ENCODE results near the gene SRPK2.

The SRPK2 gene

DNA sequence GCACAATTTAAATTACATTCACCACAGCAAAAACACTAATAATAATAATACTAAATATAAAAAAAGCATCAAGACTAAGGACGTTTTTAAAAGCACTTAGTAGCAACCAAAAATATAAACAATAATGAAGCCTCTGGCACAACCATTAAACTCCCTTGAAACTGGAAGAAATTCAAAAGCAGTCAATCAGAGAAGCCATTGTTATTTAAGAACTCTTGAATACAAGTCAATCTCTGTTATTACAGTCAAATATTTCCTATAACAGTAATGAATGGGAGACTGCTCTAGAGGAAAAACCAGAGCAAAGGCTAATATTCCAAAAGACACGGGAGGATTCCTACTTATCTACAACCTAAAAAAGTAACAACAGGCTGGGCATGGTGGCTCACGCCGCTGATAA lies 210.5 kb downstream of the SRPK2 start:
- no peak for DNase-seq

DNA sequence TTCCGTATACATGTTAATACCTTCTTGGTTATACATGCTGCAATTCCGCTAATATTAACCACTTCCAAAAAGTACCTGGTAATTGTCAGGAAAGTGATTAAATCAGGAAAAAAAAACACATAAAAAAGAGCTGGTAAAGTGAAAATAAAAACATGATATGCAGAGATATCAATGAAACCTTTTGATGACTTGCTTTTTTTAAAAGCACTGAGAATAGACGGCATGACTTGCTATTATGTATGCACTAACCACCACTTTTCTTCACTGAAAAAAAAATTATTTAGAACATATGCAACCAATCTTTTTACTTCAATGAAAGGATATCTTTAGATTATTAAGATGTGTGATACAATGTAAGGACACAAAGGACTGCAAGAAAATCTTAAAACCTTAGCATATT lies 211.7 kb downstream of the SRPK2 start:
- DNase-seq, result no peak

GRCh38 chr7:105173586-105173985 lies 215.1 kb downstream of the SRPK2 start:
- no peak for DNase-seq

DNA sequence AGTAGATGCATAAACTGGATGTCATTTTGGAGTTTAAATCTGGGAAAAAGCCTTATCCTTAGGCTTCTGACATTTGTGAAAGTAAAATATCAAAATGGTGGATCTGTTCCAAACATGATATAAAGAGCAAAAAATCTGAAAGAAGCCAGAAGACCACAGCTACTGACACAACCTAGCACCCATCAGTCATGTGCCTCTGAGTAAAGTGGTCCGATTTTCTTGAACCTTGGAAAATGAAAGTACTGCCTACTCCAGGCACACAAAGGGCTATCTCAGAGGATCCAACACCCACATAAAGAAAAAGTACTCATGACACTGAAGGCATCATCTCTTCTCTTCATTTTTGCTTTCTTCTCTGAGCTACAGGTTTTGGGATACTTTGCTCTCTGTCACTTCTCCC lies 224.0 kb downstream of the SRPK2 start:
- DNase-seq, result no peak

DNA sequence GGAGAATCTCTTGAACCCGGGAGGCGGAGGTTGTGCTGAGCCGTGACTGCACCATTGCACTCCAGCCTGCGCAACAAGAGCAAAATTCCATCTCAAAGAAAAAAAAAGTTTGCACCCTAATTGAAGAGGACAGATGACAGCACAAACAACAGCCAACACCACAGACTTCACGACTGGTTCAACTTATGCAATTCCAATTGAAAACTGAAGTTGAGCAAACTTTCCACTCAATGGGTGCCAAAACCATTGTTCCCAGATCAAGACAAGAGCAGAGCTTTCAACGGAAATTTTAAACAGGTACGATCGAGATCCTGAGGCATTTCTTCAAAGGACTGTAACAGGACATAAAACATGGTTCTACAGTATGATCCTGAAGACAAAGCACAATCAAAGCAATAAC lies 225.0 kb downstream of the SRPK2 start:
- no peak for DNase-seq

GRCh38 chr7:105161366-105161765 lies 227.4 kb downstream of the SRPK2 start:
- DNase-seq, result no peak

DNA sequence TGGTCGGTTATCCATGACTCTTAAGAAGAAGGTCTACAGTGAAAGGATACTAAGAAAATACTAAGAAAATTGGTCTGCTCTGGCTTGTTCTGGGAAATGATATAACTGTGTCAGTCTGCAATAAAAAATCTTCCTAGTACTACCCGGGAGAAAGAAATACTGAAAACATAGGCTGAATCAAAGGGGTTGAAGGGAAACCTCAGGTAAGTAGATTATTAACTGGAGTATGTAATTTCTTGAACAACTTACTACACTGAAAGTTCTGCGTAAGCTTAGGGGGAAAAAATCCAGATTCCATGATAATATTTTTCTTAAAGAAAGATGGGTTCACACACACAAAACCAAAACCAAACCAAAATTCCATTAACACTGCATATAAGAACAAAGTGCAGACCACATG lies 231.4 kb downstream of the SRPK2 start:
- DNase-seq, result no peak

- no peak for DNase-seq
Observed at GRCh38 chr7:105156731-105157130, 232.0 kb downstream of the SRPK2 start.

DNA sequence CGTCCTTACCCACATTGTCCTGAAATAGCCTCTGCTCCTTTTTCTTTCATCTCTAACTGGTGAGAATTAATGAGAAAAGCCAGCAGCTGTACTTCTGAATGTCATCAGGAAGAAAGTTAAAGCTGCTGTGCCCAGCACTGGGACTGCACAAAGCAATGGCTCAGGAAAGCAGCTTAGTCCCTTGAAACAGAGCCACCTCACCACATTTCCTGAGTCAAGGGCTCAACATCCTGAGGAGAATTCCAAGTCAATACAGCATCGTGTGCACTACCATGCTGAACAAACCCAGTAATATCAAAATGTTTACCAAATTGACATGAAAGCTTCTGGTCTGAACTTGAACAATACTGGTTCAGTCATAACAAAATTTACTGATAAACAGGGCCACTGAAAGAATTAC lies 234.6 kb downstream of the SRPK2 start:
- no peak for DNase-seq

DNA sequence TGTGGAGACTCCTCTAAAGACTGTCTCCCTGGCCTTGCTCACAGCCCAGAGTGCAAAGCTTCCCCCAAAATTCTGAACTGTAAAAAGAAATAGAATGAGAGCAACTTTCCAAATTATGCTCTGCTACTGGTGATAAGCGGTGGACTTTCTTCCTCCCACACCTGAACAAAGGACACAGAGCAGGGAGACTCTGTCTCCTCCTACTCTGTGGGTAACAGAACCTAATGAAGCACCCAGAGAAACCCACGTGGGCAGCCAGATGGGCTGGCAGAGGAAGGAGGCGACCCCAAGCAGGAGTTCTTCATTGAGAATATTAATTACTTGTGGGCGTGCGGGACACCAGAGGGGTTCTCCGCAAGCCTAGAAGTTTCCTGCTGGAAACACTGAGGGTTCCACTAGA lies 235.2 kb downstream of the SRPK2 start:
- no peak for DNase-seq

GRCh38 chr7:105151152-105151551 lies 237.6 kb downstream of the SRPK2 start:
- no peak for DNase-seq

DNA sequence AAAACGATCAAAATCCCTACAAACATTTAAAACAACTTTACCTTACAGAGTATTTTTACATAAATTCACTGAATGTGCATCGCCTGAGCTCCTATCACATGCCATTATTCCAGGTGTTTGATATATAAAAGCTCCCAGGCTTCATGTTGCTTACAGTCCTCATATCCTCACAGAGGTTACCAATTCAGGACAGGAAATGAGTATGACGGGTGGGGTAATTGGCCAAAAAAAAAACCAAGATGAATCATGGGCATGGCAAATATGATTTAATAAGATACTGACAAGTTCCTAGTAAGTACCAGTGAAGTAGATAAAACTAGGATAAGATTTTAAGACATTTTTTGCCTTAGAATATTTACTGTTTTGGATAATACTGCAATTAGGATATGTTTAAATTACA lies 238.9 kb downstream of the SRPK2 start:
- DNase-seq, result no peak

DNA sequence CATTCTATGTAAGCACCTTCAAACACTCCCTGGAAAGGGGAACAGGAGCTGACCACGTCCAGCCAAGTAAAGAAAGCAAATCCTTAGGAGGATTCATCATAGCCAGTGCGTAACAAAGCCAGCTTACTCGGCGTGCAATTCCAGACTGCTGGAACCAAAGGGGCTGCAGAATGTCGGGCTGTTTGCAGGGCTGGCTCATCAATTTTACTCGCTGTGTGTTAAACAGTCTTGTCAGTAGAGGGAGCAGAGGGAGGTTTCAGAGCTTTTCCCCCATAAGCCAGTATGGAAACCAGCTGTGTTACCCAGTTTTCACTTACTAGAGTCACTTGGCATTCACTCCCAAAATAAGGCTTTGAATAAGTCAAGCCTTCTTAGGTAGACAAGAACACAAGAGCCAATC lies 247.7 kb downstream of the SRPK2 start:
- DNase-seq, result no peak

GRCh38 chr7:105139381-105139780 lies 249.3 kb downstream of the SRPK2 start:
- DNase-seq, result no peak

GRCh38 chr7:105137898-105138297 lies 250.8 kb downstream of the SRPK2 start:
- no peak for DNase-seq

DNA sequence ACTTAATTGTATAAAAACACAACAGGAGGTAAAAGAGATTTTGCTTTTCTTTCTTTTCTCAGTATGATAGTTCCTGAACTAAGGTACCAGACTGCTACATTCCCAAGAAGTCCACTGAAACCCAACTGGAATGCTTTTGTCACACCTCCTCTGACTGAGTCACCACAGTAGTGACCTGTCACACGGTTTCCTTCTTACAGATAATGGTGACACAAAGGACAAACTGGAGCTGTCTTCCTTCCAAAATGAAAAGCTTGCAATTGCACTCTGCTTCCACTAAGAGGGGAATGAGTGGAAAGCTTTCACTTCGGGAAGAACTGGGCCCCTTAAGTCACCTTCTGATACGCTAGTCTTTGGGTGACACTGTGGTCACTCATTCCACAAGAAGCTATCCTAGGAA lies 252.5 kb downstream of the SRPK2 start:
- DNase-seq, result no peak

DNA sequence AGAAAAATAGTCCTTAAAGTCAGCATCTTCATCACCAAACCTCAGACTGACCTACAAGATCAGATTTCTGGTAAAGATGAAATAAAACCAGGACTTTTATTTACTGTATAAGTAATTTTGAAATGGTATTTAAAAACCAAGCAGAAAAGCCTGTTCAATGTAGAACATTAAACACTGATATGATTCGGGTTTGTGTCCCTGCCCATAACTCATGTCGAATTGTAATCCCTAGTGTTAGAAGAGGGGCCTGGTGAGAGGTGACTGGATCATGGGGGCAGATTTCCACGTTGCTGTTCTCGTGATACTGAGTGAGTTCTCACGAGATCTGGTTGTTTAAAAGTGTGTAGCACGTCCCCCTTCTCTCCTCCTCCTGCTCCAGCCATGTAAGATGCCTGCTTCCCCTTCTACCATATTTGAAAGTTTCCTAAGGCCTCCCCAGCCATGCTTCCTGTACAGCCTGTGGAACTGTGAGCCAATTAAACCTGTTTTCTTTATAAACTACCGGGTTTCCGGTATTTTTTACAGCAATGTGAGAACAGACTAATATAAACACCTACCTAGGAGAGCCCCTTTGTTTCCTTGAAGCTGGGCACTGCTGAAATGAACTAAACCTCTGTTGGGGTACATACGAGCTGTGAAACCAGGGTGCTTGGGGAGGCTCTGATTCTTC lies 254.6 kb downstream of the SRPK2 start:
- DNase-seq, result no peak

DNA sequence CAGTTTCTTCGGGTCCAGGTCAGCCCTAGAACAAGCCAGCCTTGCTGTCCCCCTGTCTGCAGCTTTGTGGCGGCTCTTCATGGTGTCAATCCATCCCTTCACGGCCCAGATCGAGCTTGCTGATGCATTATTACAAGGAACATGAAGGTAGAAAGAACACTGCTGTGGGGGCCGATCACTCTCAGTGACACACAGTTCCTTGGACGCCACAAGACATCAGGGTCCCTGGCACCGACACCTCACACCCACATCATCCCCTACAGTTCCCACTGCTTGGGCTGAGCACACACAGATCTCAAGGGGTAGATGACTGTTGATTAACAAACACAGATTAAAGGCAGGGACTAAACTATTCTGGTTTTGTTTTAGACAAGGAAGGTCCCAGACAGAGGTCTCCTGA lies 255.4 kb downstream of the SRPK2 start:
- no peak for DNase-seq

GRCh38 chr7:105132835-105133234 lies 255.9 kb downstream of the SRPK2 start:
- no peak for DNase-seq

- DNase-seq, result no peak
Observed at GRCh38 chr7:105132335-105132734, 256.4 kb downstream of the SRPK2 start.

DNA sequence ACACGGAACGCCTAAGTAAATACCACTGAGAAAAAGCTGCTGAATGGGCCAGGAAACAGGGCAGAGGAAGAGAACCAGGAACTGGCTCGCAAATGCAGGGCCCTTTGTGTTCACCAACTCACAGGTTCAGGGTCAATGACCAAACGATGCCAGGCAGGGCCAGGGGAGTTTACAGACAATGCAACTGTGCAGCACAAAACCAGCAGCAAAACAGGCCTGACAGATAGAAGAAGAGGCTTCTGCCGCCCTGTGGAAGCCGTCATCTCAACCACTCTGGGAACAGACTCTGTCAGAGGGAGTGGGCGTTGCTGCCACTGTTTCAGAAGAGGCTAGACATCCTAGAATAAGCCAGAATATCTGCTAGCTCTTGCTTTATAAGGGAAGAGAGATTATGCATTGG lies 256.8 kb downstream of the SRPK2 start:
- DNase-seq, result no peak

DNA sequence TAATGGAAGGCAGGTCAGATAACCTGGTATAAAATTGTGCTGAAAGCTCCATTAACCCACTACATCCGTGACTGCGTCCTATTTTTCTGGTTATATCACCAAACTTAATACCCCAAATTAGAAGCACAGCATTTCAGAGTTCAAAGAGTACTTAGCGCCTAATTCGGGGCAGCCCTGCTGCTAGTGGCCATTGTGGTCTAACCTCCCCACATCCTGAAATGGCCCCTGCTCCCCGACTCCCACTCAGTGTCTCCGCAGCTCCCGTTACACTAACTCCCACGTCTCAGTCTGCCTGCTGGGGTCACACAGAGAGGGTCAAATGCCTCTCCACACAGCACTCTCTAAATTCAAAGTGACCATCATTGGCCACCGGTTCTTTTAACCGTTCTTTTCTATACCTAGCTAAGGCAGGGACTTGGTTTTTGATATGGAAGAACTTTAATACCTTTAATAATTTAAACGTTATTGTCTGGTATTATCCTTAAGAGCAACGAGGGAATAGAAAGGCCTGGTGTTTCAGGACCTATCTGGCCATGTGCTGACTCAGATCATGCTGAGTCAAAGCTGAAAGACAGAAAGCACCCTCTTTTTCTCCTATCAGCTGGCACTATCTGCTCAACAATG lies 257.6 kb downstream of the SRPK2 start:
- DNase-seq, result no peak

GRCh38 chr7:105130580-105130979 lies 258.1 kb downstream of the SRPK2 start:
- no peak for DNase-seq

GRCh38 chr7:105130048-105130447 lies 258.7 kb downstream of the SRPK2 start:
- DNase-seq, result no peak

- DNase-seq, result no peak
Observed at GRCh38 chr7:105127179-105127578, 261.5 kb downstream of the SRPK2 start.
